HG03432 (cell line): ENCODE data around the gene CCDC170.
A peak's percentile ranks its signal among the peaks of the same experiment; 100 is the strongest.
"Not testable (repeated sequence)": the region's sequence is repeated elsewhere in the genome, so short reads cannot be mapped to it uniquely, and the experiment has no call there.

Experiments used
- ATAC-seq: cut with Tn5 transposase; IDR thresholded peaks from one replicate; pipeline ENCODE4 v1.9.1; 2021; ENCODE audit warnings: mild to moderate bottlenecking, moderate library complexity; ENCODE audit not compliant: unreplicated experiment

CCDC170 gene

DNA sequence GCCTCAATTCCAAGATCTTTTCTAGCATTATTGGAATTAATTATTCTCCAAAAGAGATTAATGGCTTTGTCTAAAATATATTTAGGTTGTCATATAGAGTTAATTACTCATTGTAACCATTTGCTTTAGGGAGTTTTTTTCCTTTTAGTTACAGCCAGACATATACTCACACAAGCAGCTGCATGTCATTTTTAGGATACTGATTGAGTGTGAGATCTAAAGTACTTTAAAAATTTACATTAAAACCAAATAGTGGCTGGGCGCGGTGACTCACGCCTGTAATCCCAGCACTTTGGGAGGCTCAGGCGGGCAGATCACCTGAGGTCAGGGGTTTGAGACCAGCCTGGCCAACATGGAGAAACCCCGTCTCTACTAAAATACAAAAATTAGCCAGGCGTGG is 51.1 kb downstream of the CCDC170 start:
- ATAC-seq, result not testable (repeated sequence)

DNA sequence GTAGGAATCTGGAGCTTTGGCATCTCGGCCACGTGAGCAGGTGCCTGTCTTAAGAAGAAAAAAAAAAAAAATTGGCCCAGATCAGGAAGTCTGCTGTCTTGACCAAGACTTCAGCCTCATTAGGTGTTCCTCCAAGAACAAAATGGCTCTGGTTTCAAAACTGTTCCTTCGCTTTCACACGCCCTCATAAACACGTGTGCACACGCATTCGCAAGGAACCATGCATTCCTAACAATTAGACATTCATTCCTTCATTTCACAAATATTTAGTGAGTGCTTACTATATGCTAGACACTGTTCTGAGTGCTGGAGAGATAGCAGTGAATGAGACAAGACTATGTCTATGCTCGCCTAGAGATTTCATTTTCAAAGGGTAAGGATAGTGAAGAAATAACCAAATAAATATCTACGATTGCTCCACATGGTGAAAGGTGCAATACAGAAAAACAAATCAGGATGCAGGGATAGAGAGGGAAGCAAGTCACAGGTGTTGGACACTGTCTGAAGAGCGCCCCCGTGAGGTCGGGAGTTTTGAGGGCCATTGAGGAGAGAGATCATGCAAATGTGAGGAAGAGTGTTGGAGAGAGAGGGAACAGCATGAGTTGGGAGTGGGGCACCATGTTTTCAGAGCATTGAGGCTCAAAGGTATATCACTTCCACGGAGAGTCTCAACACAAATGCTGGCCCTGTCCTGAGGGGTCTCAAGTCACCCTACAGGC is 53.3 kb downstream of the CCDC170 start:
- no peak for ATAC-seq

DNA sequence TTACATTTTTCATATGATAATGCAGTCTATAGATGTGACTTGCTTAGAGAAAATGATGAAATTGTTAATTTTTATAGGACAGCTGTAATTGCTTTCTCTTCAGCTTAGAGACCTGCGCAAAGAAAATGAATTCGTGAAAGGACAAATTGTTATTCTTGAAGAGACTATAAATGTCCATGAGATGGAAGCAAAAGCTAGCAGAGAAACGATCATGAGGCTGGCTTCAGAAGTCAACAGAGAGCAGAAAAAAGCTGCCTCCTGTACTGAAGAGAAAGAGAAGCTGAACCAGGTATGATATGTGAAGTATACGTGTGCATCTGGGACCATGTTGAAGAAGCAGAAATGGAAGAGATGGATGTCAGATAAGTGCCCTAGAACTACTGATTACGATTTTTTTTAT is 54.4 kb downstream of the CCDC170 start:
- no peak for ATAC-seq

DNA sequence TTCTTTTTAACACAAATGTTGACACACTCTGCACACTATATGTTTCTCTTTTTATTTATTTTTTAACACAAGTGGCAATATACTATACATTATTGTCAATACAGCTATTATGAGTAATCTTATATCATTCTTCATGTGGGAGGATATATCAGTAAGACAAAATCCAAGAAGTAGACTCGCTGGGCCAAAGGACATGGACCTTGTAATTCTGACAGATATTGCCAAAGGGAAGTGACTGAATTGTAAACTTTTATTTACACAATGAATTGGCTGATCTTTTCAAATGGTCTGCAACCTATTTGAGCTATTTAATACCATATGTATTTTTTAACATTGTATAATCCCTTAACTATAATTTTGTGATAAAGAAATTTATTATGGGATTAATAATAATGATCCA is 56.0 kb downstream of the CCDC170 start:
- no peak for ATAC-seq

DNA sequence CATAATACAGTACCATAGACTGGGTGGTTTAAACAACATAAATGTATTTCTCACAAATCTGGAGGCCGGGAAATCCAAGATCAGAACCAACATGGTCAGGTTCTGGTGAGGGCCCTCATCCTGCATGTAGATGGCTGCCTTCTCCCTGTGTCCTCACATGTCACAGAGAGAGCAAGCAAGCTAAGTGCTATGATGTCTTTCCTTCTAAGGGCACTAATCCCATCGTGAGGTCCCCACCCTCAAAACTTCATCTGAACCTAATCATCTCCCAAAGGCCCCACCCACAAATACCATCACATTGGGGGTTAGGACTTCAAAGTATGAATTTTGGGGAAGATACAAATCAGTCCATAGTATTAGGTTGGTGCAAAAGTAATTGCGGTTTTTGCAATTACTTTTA is 56.8 kb downstream of the CCDC170 start:
- no peak for ATAC-seq

DNA sequence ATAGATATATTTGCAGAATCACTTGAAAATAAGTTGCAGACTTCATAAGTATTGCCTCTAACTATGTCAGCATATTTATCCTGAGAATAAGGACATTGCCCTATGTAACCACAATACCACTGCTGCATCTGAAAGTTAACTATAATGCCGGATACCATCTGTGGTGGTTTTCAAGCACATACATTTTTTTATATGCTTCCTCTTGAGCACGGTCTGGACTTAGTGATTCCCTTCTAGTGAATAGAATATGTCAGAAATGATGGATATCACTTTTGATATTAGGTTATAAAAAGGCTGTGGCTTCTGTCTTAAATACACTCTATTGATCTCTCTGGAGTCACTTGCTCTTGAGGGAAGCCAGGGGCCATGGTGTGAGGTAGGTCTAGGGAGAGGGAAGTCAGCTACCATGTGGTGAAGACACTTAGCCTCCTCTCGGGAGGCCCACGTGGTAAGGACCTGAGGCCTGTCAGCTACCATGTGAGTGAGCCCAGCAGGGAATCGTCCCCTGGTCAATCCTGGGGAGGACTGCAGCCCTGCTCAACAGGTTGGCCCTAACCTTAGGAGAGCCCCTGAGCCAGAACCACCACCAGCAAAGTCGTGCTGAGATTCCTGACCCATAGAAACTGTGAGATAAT is 57.5 kb downstream of the CCDC170 start:
- peak; percentile 65 for ATAC-seq

- no peak for ATAC-seq
Measured at GRCh38 chr6:151553416-151554165, 59.8 kb downstream of the CCDC170 start.

DNA sequence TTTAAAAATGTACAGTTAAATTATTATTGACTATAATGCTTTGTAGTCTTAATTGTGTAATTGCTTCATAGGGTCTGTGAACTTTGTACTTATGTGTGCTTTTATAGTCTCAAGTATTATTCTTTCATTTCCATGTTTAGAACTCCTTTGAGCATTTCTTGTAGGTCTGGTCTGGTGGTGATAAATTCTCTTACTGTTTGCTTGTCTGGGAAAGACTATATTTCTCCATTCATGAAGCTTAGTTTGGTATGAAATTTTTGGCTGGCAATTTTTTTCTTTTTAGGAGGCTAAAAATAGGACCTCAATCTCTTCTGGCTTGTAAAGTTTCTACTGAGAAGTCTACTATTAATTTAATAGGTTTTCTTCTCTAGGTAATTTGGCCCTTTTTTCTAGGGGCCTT is 67.4 kb downstream of the CCDC170 start:
- no peak for ATAC-seq

- ATAC-seq, result no peak
Measured at GRCh38 chr6:151564654-151565053, 70.8 kb downstream of the CCDC170 start.

GRCh38 chr6:151565940-151566339 is 72.1 kb downstream of the CCDC170 start:
- no peak for ATAC-seq

GRCh38 chr6:151566557-151566956 is 72.7 kb downstream of the CCDC170 start:
- ATAC-seq, result no peak

- ATAC-seq, result no peak
Measured at GRCh38 chr6:151576633-151577032, 82.8 kb downstream of the CCDC170 start.

- ATAC-seq, result no peak
Measured at GRCh38 chr6:151577257-151577656, 83.4 kb downstream of the CCDC170 start.

DNA sequence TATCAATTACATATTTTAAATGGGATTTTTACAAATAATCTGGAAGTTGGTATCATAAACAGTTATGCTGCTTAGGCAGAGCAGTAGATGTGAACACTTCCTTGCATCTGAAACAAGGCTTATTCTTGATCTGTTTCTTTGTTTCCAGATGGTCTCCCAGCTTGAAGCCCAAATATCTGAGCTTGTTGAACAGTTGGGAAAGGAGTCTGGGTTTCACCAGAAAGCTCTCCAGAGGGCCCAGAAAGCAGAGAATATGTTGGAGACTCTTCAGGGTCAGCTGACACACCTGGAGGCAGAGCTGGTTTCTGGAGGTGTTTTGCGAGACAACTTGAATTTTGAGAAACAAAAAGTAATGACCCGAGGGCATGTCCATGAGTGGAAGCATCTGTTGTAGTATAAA is 91.9 kb downstream of the CCDC170 start:
- no peak for ATAC-seq

GRCh38 chr6:151589667-151590066 is 95.8 kb downstream of the CCDC170 start:
- no peak for ATAC-seq

GRCh38 chr6:151590742-151591141 is 96.9 kb downstream of the CCDC170 start:
- no peak for ATAC-seq

DNA sequence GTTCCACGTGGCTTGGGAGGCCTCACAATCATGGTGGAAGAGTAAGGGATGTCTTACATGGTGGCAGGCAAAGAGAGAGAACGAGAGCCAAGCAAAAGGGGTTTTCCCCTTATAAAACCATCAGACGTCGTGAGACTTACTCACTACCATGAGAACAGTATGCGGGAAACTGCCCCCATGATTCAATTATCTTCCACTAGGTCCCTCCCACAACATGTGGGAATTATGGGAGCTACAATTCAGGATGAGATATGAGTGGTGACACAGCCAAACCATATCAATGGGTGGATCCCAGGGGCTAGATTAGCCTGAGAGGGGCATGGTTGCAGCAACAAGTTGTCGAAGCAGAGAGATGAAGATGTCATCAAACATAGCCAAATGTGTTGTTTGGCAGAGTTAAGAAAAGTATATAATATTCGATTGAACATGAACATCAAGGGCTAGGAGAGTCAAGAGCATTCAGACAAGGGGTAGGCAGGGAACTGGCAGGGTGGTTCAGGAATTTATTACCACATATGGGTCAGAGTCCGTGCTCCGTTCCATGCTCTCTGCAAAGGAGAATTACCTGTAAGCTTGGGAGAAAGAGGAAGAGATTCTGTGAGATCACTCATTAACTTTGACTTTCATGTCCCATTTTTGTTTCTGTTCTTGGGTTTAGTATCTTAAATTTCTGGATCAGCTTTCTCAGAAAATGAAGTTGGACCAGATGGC is 98.8 kb downstream of the CCDC170 start:
- ATAC-seq, result no peak

DNA sequence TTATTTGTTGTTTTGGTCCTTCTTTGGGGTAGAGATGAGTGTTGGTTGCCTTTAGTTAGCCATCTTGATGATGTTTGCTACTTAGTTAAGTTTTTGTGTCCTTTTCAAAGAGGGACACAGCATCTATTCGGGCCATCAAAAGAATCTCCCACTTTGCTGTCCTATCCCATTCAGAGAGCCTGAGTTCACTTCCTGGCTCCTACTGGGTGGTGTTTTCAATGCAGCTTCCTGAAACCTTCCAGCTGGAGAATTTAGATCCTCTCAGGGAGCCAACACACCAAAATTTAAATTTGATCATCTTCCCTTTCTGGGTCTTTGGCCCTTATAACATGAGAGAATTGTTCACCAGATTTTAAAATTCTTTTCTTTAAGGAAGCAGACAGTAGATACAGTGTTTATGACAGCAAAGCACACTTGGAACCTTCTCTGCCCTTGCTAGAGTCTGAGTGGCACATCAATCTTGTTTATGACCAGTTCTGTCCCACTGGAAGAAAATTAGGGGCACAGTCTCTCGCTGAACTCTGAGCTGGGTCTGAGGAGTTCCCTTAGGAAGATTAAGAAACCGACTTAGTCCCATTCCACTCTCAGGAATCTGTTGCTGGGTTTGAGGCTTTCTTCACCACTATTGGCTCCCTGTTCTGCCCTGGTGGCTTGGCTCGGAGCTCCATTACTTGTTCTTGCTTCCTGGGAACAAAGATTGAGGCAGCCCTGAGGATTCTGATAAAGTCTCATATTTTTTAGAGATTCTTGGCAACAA is 115.5 kb downstream of the CCDC170 start:
- ATAC-seq, result no peak

DNA sequence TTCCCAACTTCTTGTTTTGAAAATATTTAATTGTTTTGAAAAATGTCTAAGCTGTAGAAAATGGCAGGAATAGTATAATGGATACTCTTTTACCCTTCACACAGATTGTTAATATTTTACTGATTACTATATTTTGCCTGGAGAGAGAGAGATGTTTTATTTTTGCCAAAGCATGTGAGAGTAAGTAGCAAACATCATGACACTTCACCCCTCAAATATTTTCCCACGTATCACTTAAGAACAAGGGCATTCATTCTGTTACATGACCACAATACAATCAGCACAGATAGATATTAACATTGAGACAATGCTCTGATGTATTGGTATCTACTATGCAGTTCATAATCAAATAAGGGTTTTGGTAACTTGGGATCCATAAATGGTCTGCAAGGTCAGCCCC is 116.5 kb downstream of the CCDC170 start:
- ATAC-seq, result no peak

DNA sequence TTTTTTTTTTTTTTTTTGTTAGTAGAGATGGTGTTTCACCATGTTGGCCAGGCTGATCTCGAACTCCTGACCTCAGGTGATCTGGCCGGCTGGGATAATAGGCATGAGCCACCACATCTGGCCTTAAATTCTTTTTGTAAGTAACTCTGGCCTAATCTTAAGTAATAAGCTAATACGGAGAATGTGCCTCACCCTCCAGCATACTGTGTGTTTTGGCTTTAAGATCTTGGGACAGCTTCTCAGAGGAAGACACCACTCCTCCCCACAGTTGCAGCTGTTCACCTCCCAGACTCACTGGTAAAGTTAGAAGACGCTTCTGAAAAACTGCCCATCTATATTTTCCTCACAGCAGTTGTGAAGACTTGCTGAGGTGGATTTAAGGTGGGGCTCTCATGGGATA is 120.8 kb downstream of the CCDC170 start:
- ATAC-seq, result no peak

GRCh38 chr6:151616091-151616513 is 122.3 kb downstream of the CCDC170 start:
- no peak for ATAC-seq
